ENCODE data around the gene HDAC4. TPM values are rescaled to one million over a fixed set of nuclear protein-coding genes. Genes with fewer than 3 reads are reported as not detected.

HDAC4 gene
- total RNA-seq, 2 donors from 2014 or later, result 49.8 to 71.7 TPM

DNA sequence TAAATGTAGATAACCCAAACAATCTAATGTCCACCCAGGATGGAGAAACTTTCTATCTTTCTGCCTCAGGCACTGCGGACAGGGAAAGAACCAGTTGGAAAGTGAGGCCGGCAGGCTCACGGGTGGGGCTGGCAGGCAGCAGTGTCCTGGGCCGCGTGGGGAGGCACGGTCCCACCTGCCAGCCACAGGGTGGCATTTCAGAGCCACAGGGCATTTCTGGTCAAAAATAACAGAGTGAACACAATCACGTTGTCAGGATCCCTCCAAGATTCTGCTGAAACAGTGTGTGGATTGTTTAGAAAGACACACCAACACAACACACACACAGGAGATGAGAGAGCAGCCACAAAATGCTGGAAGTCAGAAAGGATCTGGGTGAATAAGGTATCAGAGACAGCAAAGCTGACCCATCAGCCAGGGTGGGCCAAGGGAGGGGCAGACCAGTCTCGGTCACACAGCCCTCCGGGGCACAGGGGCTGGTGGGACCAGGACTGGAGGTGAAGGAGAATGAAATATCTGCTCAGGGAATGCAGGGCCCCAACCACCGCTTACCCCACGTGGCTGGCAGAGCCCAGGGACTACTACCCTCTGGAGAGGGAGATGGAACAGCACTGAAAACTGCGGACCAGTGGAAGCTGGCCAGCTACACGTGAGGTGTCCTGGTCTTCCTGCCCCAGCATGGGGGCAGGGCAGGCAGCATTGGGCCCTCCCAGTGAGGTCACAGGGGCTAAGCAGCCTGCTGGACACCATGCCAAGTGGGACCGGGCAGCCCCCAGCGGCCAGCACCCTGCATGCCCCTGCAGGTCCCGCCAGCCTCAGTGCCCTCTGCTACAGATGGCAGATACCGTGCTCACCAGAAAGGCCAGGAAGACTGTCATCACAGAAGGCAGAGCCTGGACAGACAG, 173.9 kb downstream of the HDAC4 start:
- H3K4me1 Mint-ChIP-seq (ENCODE audit: low read depth), result peaks cover 85% of the 10 kb centered on the region
- H3K4me3 Mint-ChIP-seq, result no peak overlapping the region
- H3K27ac Mint-ChIP-seq, result peak overlapping the region; percentile 1
- ATAC-seq (replicated peaks in 1 of 2) (no peak), DNase-seq (no peak)
- no peaks in the 10 kb centered on the region for H3K9me3 Mint-ChIP-seq
- no peaks in the 10 kb centered on the region for H3K36me3 Mint-ChIP-seq (ENCODE audit: insufficient read depth in 2 of 2)
- no peaks in the 10 kb centered on the region for H3K27me3 Mint-ChIP-seq (ENCODE audit: low read depth)

DNA sequence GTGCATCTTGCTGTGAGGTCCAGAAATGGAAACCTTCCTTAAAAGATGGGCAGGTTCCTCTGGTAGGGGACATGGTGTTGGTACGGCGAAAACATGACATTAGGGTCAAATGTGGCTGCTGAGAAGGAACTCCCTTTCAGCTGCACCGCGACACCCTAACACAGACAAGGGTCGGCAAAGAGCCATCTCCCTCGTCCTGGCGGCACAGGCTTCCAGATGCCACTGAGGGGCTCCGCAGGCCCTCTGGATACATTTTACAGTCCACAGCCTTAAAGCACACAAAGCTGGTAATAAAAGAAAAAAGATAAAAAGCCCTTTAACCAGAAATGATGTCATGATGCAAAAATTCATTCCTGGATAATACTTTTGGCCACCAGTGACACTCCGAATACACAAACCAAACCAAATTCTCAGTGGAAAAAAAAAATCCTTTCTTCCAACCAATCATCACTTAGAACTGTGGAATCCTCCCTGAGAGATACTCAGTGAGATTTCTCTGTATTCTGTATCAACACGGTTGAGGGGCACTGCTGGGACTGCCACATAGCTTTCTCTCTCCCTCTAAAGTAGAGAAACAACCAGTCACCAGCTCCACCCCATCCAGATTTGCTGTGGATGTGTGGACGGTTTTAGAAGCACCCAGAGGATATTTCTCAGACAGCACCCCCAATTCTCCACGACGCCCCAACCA, 174.8 kb downstream of the HDAC4 start:
- Mint-ChIP-seq H3K4me3 (peak overlapping the region in 1 of 2 donors; percentile 2), H3K4me1 (ENCODE audit: low read depth) (peaks cover 85% of the 10 kb centered on the region), H3K9me3 (no peaks in the 10 kb centered on the region), H3K27me3 (ENCODE audit: low read depth) (no peaks in the 10 kb centered on the region), H3K36me3 (ENCODE audit: insufficient read depth in 2 of 2) (no peaks in the 10 kb centered on the region), H3K27ac (peak overlapping the region; percentile 1)
- DNase-seq (no peak), ATAC-seq (replicated peaks in 1 of 2) (no peak)

DNA sequence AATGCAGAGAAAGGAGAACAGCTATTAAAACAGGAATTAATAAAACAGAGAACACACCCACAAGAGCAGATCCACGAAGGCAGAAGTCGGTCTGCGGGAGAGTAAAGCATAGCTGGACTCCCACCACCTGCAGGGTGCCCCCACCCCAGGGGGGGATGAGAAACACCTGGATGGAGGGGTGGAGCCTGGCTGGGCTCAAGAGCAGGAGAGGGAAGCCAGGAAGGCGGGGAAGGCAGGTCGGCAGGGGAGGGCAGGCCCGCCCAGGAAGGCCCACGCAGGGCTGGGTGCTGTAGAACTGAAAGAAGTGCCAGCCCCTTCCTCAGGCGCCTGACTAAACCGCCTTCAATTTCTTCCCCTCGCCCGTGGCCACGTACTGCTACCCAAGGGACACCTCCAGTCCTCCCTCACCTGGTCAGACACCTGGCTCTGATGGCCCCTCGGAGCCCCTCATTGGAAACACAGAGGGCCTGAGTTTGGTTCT, 175.4 kb downstream of the HDAC4 start:
- peak; percentile 28 to 34 for ATAC-seq (replicated peaks in 1 of 2)

GRCh38 chr2:239224955-239225354, 175.9 kb downstream of the HDAC4 start:
- Mint-ChIP-seq H3K4me3 (peak overlapping the region in 1 of 2 donors; percentile 39), H3K27me3 (ENCODE audit: low read depth) (no peaks in the 10 kb centered on the region), H3K36me3 (ENCODE audit: insufficient read depth in 2 of 2) (peaks cover 0 to under 1% of the 10 kb centered on the region in 2 donors), H3K27ac (peak overlapping the region; percentile 41), H3K9me3 (no peaks in the 10 kb centered on the region), H3K4me1 (ENCODE audit: low read depth) (peaks cover 82% of the 10 kb centered on the region)
- ATAC-seq (replicated peaks in 1 of 2) (no peak), DNase-seq (no peak)

More for the DNA sequence above, 175.4 kb downstream of the HDAC4 start:
- Mint-ChIP-seq H3K27ac (peak overlapping the region; percentile 41), H3K4me1 (ENCODE audit: low read depth) (peaks cover 82% of the 10 kb centered on the region), H3K27me3 (ENCODE audit: low read depth) (no peaks in the 10 kb centered on the region), H3K9me3 (no peaks in the 10 kb centered on the region), H3K4me3 (peak overlapping the region in 1 of 2 donors; percentile 39), H3K36me3 (ENCODE audit: insufficient read depth in 2 of 2) (no peaks in the 10 kb centered on the region)
- DNase-seq, result no peak

DNA sequence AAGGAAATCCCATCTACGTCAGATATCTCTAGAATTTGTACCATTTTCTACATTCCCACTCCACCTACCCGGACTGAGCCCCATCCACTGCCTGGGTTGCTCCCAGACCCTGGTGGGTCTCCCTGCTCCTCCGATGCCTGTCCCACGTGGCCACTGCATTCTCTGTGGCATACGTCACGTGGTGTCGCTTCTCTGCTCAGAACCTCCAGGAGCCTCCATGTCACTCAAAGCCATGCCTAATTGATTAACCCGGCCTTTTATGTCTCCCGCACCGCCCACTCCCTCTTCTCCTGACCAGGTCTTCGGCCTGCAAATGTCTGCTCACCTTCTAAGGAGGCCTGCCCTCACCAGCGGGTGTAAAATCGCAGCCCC, 176.6 kb downstream of the HDAC4 start:
- no peak for ATAC-seq (replicated peaks in 1 of 2)
- no peak overlapping the region for H3K27ac Mint-ChIP-seq
- no peaks in the 10 kb centered on the region for H3K9me3 Mint-ChIP-seq
- no peak for DNase-seq
- H3K27me3 Mint-ChIP-seq (ENCODE audit: low read depth), result no peaks in the 10 kb centered on the region
- H3K4me3 Mint-ChIP-seq, result no peak overlapping the region
- peaks cover 85% of the 10 kb centered on the region for H3K4me1 Mint-ChIP-seq (ENCODE audit: low read depth)
- H3K36me3 Mint-ChIP-seq (ENCODE audit: insufficient read depth in 2 of 2), result peaks cover 0 to 2% of the 10 kb centered on the region in 2 donors

GRCh38 chr2:239223310-239224198, 177.3 kb downstream of the HDAC4 start:
- Mint-ChIP-seq H3K4me1 (ENCODE audit: low read depth) (peaks cover 85% of the 10 kb centered on the region), H3K27me3 (ENCODE audit: low read depth) (no peaks in the 10 kb centered on the region), H3K9me3 (no peaks in the 10 kb centered on the region), H3K4me3 (no peak overlapping the region), H3K36me3 (ENCODE audit: insufficient read depth in 2 of 2) (peaks cover 0 to 2% of the 10 kb centered on the region in 2 donors), H3K27ac (no peak overlapping the region)
- ATAC-seq (replicated peaks in 1 of 2), result no peak
- DNase-seq, result no peak

DNA sequence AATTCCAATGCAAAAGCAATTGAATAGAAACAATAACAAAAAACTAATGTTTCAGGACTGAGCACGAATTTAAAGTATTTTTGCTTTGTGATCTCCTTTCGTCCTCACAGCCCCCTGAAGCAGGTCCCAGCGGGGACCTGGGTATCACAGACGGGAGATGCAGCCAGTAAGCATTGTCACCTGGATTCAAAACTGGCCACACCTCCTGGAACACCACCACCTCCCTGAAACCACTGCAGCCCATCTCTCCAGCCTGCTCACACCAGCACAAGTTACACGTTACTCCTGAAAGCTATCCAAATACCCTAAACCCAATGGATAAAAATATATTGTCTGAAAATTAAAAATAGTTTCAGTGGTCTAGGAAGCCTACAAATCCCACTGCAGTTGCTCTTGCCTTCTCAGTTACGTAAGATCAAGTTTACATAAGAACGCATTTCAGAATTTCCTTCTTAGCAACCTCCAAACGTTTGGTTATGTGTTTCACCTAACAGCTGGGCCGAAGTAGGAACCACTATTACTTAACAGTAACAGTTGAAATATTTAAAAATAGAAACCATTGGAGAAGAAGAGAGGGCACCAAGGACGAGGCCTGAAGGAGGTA, 178.0 kb downstream of the HDAC4 start:
- peak overlapping the region; percentile 23 to 75 for H3K4me3 Mint-ChIP-seq

GRCh38 chr2:239222312-239222660, 178.5 kb downstream of the HDAC4 start:
- H3K9me3 Mint-ChIP-seq, result no peaks in the 10 kb centered on the region
- DNase-seq (no peak), ATAC-seq (replicated peaks in 1 of 2) (peak in 1 of 2 donors; percentile 41)
- H3K36me3 Mint-ChIP-seq (ENCODE audit: insufficient read depth in 2 of 2), result peaks cover 0 to 8% of the 10 kb centered on the region in 2 donors
- peak overlapping the region; percentile 67 to 75 for H3K4me3 Mint-ChIP-seq
- H3K27me3 Mint-ChIP-seq (ENCODE audit: low read depth), result no peaks in the 10 kb centered on the region
- peak overlapping the region; percentile 65 for H3K27ac Mint-ChIP-seq
- peaks cover 82% of the 10 kb centered on the region for H3K4me1 Mint-ChIP-seq (ENCODE audit: low read depth)

More for the DNA sequence above, 178.0 kb downstream of the HDAC4 start:
- Mint-ChIP-seq H3K27me3 (ENCODE audit: low read depth) (no peaks in the 10 kb centered on the region), H3K36me3 (ENCODE audit: insufficient read depth in 2 of 2) (peaks cover 0 to 5% of the 10 kb centered on the region in 2 donors), H3K4me1 (ENCODE audit: low read depth) (peaks cover 81% of the 10 kb centered on the region), H3K27ac (peak overlapping the region; percentile 73), H3K9me3 (no peaks in the 10 kb centered on the region)
- ATAC-seq (replicated peaks in 1 of 2), result no peak
- DNase-seq, result no peak

- ATAC-seq (replicated peaks in 1 of 2) (no peak), DNase-seq (no peak)
- Mint-ChIP-seq H3K27me3 (ENCODE audit: low read depth) (no peaks in the 10 kb centered on the region), H3K4me1 (ENCODE audit: low read depth) (peaks cover 82% of the 10 kb centered on the region), H3K27ac (no peak overlapping the region), H3K4me3 (no peak overlapping the region), H3K36me3 (ENCODE audit: insufficient read depth in 2 of 2) (peaks cover 0 to 8% of the 10 kb centered on the region in 2 donors), H3K9me3 (no peaks in the 10 kb centered on the region)
Measured at GRCh38 chr2:239220981-239221396, 179.8 kb downstream of the HDAC4 start.

GRCh38 chr2:239220341-239220740, 180.5 kb downstream of the HDAC4 start:
- peaks cover 0 to 8% of the 10 kb centered on the region in 2 donors for H3K36me3 Mint-ChIP-seq (ENCODE audit: insufficient read depth in 2 of 2)
- no peak overlapping the region for H3K27ac Mint-ChIP-seq
- no peaks in the 10 kb centered on the region for H3K9me3 Mint-ChIP-seq
- no peak for DNase-seq
- no peak overlapping the region for H3K4me3 Mint-ChIP-seq
- peaks cover 82% of the 10 kb centered on the region for H3K4me1 Mint-ChIP-seq (ENCODE audit: low read depth)
- no peak for ATAC-seq (replicated peaks in 1 of 2)
- no peaks in the 10 kb centered on the region for H3K27me3 Mint-ChIP-seq (ENCODE audit: low read depth)

GRCh38 chr2:239216614-239217273, 184.1 kb downstream of the HDAC4 start:
- peaks cover 71% of the 10 kb centered on the region for H3K4me1 Mint-ChIP-seq (ENCODE audit: low read depth)
- H3K27me3 Mint-ChIP-seq (ENCODE audit: low read depth), result no peaks in the 10 kb centered on the region
- ATAC-seq (replicated peaks in 1 of 2), result peak; percentile 97 to 99
- H3K9me3 Mint-ChIP-seq, result no peaks in the 10 kb centered on the region
- H3K36me3 Mint-ChIP-seq (ENCODE audit: insufficient read depth in 2 of 2), result peaks cover 2 to 8% of the 10 kb centered on the region in 2 donors
- peak overlapping the region; percentile 91 for H3K27ac Mint-ChIP-seq
- peak; percentile 64 to 65 for DNase-seq
- H3K4me3 Mint-ChIP-seq, result peak overlapping the region; percentile 84 to 95

Measured in activated T-cell treated with anti-CD3 and anti-CD28 coated beads, Interleukin-2, amount 50 U/mL, for 72 hours (primary cell).